Astrocyte (in vitro differentiated cells and primary cell): ENCODE data around the gene DNAAF5.

Experiments
- EZH2 ChIP-seq: IDR thresholded peaks from 2 replicates; pipeline ENCODE4 v1.6.1; 2012; ENCODE audit warnings: mild to moderate bottlenecking, low read length, inconsistent platforms; ENCODE audit not compliant: insufficient read depth
- TF ChIP-seq, protein P1 (sequence below): IDR thresholded peaks from 2 replicates; pipeline ENCODE4 v1.5.1; 2011; ENCODE audit warnings: low read depth, mild to moderate bottlenecking, inconsistent platforms, low read length, moderate library complexity; ENCODE audit not compliant: insufficient read depth

DNA sequence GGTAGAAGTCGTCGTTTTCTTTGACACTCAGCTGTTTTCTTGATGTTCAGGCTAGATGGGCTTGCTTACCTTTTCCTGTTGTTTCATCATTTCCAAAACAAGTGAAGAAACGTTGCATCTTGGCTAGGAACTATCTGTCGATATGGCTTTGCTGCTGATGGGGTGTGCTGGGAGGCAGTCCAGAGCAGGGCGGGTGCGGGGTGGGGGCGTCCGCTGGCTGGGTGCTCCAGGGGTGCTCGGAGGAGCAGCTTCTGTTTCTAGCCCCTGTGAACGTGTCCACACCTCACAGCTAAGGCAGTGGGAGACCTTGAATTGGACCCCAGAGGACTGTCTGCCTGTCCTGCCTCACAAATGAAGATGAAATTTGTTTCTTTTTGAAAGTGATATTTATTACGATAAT lies 98.2 kb downstream of the DNAAF5 start:
- TF ChIP-seq EZH2 = no peak
- TF ChIP-seq, protein P1, sequence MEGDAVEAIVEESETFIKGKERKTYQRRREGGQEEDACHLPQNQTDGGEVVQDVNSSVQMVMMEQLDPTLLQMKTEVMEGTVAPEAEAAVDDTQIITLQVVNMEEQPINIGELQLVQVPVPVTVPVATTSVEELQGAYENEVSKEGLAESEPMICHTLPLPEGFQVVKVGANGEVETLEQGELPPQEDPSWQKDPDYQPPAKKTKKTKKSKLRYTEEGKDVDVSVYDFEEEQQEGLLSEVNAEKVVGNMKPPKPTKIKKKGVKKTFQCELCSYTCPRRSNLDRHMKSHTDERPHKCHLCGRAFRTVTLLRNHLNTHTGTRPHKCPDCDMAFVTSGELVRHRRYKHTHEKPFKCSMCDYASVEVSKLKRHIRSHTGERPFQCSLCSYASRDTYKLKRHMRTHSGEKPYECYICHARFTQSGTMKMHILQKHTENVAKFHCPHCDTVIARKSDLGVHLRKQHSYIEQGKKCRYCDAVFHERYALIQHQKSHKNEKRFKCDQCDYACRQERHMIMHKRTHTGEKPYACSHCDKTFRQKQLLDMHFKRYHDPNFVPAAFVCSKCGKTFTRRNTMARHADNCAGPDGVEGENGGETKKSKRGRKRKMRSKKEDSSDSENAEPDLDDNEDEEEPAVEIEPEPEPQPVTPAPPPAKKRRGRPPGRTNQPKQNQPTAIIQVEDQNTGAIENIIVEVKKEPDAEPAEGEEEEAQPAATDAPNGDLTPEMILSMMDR = no peak
